ENCODE data around the gene MPRIP.

DNA sequence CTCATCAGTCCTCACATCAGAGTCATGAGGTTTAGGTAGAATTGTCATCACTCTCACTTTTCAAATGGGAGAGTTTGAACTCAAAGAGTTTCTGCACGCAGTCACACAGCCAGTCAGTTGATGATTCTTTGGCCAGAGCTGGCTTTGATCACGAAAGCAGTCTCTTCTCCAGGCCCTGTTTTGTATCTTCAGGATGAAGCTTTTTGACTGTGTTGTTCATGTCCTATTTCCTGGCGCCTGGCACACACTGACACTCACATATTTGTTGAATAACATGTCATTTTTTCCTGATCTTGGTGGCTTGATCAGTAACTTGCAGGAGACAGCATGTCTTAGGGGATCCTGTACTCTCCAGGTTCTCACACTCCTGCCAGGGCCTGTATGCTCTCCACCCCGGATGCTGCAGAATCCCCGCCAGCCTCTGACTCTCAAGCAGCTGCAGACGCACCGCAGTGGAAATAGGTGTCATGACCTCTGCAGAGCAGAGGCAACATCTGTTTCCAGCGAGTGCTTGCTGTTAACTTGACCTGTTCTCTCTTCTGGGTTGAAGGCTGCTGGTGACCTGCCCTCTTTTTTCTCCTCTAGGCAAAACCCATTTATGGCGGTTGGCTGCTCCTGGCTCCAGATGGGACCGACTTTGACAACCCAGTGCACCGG, 33.0 kb downstream of the MPRIP start:
- TF ChIP-seq CTCF (IDR thresholded peaks at IDR 0.05; ENCODE audit: poor library complexity) (no peak), EZH2 (IDR thresholded peaks at IDR 0.05; ENCODE audit: borderline replicate concordance) (no peak), EZH2phosphoT487 (IDR thresholded peaks at IDR 0.05; ENCODE audit: low read depth, severe bottlenecking, unreplicated experiment) (no peak)
